ELR (cell line): ENCODE data around the gene FAM228B.
"Not testable (repeated sequence)": the region's sequence is repeated elsewhere in the genome, so short reads cannot be mapped to it uniquely, and the experiment has no call there.

Experiments used
- DNase-seq: peaks from one replicate; pipeline ENCODE4 v3.0.0-alpha.2; 2015; ENCODE audit warnings: low read depth

FAM228B gene

DNA sequence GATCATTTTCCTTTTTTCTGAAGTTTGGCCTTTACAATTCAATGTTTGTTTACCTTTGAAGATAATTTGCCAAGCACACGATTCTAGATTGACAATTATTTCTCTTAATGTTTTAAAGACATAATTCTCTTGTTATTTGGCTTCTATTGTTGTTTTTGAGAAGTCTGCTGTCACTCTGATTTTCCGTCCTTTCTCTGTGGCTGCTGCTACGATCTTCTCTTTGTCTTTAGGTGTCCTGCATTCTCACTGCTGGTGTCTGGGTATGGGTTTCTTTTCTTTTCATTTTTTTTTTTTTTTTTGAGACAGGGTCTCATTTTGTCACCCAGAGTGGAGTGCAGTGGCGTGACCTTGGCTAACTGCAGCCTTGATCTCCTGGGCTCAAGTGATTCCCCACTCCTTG lies 36.4 kb downstream of the FAM228B start:
- no peak for DNase-seq

GRCh38 chr2:24160761-24161160 lies 37.5 kb downstream of the FAM228B start:
- DNase-seq, result no peak

DNA sequence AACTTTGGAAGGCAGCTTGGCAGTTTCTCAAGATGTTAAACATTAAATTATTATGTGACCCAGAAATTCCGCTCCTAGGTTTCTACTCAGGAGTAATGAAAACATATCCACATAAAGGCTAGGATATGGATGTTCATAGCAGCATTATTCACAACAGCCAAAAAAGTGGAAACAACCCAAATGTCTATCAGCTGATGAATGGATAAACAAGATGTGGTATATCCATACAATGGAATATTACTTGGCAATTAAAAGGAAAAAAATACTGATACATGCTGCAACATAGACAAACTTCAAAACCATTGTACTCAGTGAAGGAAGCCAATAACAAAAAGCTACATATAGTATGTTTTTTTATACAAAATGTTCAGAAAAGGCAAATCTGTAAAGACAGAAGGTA lies 39.2 kb downstream of the FAM228B start:
- DNase-seq, result no peak

GRCh38 chr2:24163186-24163585 lies 39.9 kb downstream of the FAM228B start:
- no peak for DNase-seq

DNA sequence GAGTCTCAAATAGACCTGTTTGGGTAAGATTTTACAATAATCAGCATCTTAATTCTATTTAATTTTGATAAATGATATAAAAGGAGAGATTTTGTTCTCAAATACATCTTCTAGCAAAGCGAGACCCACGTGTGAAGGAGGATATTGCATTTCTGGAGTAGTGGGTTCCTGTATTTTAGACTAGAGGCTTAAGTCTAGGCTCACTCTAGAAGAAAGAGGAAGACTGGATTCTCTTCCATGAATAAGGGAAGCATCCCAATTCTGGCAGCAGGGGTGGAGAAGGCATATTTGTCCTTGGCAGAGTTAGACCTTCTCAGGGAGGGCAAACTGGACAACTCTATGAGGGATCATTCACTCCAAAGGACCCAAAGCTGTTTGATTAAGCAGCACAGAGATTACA lies 40.3 kb downstream of the FAM228B start:
- DNase-seq, result no peak

- peak; percentile 37 for DNase-seq
Measured at GRCh38 chr2:24164416-24164973, 41.2 kb downstream of the FAM228B start.

DNA sequence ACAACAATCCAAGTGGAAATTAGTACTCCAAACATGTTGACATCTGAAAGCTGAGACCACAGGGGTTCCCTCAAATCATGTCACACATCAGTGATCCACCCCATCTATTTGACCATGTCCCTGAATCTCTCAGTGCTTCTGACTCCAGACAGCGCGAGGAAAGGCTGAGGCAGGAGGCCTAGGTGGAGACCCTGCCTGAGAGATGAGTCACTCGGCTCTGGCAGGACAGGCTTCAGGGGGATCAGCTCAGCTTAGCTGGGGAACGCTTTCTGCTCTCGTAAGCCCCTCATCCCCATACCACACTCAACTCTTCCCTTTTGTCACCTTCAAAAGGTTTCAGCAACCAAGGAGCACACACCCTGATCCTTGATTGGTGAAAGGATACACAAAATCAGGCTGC lies 45.8 kb downstream of the FAM228B start:
- no peak for DNase-seq

DNA sequence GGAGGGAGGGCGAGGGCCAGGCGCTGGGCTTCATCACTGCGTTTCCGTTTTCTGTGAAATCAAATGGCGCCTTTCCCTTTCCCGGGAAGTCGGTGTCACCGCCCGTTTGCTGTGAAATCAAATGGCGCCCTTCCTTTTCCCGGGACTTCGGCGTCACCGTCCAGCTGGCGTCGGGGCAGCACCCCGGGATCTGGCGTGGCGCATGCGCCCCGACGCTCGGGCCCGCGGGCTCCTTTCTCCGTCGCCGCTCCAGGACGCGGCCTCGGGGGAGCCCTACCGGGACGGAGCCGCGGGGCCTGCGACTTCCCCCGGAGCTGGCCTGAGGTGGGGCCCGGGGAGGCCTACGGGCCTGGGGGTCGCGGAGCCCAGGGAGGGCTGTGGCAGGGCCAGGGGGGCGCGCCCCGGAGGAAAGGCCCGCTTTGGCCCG lies 51.6 kb downstream of the FAM228B start, which contains the start of gene FAM228A:
Gene FAM228A (plus strand): TSS at position 203 of the 427 bp plus-strand sequence. CDS start 428 bp downstream, outside the sequence.
- DNase-seq, result no peak

- no peak for DNase-seq
Measured at GRCh38 chr2:24175631-24176187, 52.4 kb downstream of the FAM228B start.

DNA sequence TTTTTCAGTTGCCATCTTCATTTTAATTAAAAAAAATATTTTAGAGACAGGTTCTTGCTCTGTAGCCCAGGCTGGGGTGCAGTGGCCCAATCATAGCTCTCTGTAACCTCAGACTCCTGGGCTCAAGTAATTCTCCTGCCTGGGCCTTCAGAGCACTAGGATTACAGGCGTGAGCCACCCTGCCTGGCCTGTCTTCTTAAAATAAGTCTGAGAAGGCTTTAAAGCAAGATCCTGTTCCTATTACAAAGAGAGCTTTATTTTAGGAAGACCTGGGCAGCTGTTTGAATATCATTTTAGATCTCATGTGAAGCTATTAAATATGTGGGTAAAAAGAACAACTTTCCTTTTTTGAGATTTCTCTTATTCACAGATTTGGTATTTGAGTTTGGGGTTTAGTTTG lies 53.1 kb downstream of the FAM228B start:
- no peak for DNase-seq

GRCh38 chr2:24179683-24180082 lies 56.4 kb downstream of the FAM228B start:
- DNase-seq, result no peak

GRCh38 chr2:24181849-24182248 lies 58.6 kb downstream of the FAM228B start:
- DNase-seq, result no peak

GRCh38 chr2:24182507-24182906 lies 59.2 kb downstream of the FAM228B start:
- no peak for DNase-seq

GRCh38 chr2:24183366-24184069 lies 60.2 kb downstream of the FAM228B start:
- peak; percentile 8 for DNase-seq

GRCh38 chr2:24189551-24189950 lies 66.3 kb downstream of the FAM228B start:
- DNase-seq, result no peak

DNA sequence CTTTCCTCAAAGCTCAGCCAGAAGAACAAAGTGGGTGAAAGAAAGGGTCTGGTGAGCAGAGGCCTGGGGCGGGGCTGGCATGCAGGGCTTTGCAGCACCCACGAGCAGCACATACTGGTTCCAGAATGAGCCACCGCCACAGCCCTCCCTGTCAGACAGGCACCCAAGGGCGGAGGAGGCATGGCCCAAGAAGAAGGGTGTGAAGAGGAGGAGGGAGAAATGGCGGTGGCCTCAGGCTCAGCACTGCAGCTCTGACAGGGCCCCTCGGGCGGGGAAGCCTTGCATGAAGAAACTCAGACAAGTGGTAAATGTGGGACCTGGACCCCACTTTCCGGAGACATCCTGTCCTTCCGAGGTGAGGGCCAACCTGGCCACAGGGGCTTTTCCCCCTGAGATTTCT lies 67.2 kb downstream of the FAM228B start:
- DNase-seq, result no peak

DNA sequence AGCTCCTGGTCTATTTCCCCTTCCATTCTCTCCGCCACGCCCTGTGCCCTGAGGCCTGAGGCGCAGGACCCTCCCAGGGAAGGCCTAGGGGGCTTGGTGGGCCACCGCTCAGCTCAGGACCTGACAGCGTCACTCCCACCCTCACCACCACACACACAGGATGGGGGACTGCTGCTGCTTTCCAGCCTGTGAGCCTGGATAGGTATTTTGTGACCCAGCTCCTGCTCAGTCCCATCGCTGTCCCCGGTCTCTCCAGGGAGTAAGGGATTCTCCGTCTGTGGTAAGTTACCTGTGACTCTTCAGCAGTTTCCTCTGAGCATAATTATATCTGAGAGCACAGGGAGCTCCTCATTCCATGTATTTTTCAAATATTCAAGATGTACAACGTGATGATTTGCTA lies 67.9 kb downstream of the FAM228B start:
- DNase-seq, result no peak

- no peak for DNase-seq
Measured at GRCh38 chr2:24191848-24192247, 68.6 kb downstream of the FAM228B start.

GRCh38 chr2:24197213-24197612 lies 73.9 kb downstream of the FAM228B start:
- DNase-seq, result not testable (repeated sequence)

DNA sequence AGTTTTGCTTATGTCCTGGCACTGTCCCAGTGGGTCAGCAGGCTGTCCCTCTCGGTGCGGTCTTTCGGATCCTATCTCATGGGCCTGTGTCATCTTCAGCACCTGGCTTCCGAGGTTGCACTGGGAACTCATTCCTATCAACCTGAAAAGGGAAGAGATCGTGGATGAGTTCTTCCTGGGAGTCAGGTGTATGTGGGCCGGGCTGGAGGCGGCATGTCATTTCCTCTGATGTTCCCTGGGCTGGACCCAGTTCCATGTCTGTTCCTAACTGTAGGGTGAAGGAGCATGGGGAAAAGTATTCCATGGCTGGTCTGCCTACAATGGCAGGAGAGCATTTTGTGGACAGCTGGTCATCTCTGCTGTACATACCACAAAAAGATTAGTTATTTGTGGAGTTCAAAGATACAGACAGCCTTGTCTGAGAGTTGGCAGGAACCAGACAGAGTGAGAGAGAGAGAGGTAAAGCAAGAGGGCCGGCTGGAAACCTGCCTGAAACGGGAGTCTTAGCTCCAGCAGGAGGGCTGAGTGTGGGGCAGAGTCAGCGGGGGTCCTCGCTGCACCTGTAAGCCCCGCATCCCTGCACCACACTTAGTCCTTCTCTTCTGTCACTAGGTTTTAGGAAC lies 76.8 kb downstream of the FAM228B start:
- DNase-seq, result no peak

DNA sequence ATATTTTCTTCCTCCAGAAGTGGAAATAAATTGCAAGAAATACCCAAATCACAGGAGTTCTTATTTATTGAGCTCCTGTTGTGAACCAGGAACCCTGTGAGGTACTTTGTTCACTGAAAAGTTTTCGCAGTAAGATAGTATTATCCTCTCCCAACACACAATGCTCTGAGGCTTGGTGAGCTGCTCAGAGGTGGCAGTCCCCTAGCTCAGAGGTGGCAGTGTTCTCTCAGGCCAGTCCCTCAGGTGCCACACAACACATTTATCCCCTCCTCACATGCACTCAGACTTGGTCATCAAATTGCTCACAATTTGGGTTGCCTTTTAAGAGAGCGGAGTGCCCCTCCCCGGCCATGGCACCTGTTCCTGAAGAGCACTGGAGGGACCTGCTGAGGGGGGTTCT lies 77.5 kb downstream of the FAM228B start:
- DNase-seq, result no peak

DNA sequence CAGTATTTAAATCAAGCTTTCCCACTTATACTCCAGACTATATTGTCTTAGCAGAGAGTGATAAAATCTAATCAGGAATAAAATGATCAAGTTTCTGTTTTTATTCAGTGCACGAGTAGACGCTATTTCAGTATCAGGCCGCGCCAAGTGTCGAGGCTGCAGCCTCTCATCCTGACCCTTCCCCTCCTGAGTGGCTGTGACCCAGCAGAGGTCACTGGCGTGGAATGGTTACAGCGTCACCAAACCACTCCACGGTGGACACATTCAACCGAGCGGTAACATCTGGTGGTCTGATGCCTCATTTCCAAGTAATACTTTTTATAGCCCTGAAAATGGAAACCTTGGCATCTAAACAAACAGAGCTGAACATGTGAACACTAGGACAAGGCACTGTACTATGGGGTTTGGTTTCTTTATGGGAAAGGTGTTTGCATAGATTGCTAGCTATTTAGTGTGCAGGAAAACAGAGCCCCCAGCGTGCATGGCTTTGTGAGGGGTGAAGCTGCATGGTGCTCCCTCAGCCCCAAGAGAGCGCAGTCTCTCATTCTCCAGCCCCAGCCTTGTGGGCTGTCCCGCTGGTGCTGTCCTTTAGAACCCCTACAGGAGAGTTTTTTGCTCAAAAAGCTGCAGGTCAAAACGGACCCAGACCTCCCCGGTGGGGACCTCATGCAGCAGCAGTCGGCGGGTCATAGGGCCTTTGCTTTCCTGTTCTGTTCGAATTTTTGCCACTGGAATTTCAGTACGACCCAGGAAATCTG lies 79.9 kb downstream of the FAM228B start:
- DNase-seq, result no peak
